Activated CD4-positive, alpha-beta T cell treated with anti-CD3 and anti-CD28 coated beads, Interleukin-2, amount 50 U/mL, for 24 hours (primary cell): Measurements from ENCODE around the gene RADIL.
A peak's percentile ranks its signal among the peaks of the same experiment; 100 is the strongest.
"Not testable (repeated sequence)": the region's sequence is repeated elsewhere in the genome, so short reads cannot be mapped to it uniquely, and the experiment has no call there.

Source experiments
- DNase-seq, 2 donors: peaks; one replicate each; pipeline ENCODE4 v3.0.0-alpha.2; 2020; ENCODE audit warnings: low read depth in 1 of 2, low spot score in 1 of 2

RADIL gene

DNA sequence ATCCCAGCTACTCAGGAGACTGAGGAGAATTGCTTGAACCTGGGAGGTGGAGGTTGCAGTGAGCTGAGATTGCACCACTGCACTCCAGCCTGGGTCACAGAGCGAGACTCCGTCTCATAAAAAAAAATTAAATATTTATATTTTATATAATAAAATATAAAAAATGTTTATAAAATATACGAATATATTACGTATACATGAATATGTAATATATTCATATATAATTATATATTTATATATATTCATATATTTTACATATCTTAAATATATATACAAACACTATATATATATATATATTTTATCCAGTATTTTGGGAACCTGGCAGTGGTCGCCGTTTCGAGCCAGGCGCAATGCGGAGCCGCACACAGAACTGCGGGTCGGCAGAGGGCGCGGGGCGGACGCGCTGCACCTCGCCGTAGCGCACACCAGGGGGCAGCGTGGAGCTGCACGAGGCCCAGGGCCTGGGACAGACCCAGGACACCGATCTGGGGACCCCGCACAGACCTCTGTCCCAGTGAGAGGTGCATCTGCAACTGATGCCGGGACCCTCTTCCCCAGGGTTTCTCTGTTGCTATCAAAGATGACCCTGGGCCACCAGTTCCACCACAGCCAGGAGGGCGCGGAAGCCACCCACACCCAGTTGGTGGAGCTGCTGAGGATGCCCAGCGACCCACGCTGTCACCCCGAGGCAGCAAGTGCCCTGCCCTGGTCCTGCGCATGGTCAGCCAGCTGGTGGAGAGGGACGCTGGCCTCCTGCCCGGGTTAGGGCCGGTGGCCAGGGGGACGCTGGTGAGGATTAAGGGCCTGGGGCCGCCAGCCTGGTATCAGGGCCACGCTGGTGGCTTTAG, 85.4 kb downstream of the RADIL start:
- peak; percentile 38 to 51 for DNase-seq

DNA sequence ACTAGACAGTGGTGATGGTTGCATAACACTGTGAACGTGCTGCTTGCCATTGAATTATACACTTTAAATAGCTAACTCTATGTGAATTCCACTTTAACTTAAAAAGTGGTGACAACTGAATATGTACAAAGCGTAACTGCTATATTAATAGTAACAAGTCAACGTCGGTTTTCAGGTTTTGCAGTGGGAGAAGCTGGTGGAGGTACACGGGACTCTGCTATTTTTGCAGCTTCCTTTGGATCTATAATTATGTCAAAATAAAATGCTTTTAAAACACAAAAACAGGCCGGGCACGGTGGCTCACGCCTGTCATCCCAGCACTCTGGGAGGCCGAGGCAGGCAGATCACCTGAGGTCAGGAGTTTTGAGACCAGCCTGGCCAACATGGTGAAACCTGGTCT, 87.1 kb downstream of the RADIL start:
- DNase-seq: no peak

DNA sequence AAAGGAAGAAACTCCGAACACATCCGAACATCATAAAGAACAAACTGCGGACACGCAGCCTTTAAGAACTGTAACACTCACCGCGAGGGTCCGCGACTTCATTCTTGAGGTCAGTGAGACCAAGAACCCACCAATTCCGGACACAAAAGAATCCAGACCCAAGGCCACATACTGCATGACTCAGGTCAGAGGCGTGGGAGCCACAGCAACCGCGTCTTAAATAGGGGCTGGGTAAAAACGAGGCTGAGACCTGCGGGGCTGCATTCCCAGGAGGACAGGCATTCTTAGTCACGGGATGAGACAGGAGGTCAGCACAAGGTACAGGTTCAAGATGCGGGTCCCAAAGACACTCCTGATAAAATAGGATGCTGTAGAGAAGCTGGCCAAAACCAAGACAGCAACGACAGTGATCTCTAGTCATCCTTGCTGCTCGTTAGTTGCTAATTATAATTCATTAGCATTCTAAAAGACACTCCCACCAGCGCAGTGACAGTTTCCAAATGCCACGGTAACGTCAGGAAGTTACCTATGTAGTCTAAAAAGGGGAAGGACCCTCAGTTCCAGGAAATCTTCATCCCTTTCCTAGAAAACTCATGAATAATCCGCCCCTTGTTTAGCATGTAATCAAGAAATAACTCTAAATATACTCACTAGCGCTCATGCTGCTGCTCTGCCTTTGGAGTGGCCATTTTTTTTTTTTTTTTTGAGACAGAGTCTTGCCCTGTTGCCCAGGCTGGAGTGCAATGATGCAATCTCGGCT, 88.7 kb downstream of the RADIL start:
- no peak for DNase-seq

DNA sequence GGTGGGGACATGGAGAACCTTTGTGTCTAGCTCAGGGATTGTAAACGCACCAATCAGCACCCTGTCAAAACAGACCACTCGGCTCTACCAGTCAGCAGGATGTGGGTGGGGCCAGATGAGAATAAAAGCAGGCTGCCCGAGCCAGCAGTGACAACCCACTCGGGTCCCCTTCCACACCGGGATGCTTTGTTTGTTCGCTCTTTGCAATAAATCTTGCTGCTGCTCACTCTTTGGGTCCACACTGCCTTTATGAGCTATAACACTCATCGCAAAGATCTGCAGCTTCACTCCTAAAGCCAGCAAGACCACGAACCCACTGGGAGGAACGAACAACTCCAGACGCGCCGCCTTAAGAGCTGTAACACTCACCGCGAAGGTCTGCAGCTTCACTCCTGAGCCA, 89.3 kb downstream of the RADIL start:
- not testable (repeated sequence) for DNase-seq

DNA sequence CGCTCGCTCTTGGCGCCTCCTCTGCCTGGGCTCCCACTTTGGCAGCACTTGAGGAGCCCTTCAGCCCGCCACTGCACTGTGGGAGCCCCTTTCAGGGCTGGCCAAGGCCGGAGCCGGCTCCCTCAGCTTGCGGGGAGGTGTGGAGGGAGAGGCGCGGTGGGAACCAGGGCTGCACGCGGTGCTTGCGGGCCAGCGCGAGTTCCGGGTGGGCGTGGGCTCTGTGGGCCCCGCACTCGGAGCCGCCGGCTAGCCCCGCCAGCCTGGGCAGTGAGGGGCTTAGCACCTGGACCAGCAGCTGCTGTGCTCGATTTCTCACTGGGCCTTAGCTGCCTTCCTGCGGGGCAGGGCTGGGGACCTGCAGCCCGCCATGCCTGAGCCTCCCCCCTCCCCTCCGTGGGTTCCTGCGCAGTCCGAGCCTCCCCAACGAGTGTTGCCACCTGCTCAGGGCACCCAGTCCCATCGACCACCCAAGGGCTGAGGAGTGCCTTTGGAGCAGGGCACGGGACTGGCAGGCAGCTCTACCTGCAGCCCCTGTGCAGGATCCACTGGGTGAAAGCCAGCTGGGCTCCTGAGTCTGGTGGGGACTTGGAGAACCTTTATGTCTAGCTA, 90.0 kb downstream of the RADIL start:
- not testable (repeated sequence) for DNase-seq

DNA sequence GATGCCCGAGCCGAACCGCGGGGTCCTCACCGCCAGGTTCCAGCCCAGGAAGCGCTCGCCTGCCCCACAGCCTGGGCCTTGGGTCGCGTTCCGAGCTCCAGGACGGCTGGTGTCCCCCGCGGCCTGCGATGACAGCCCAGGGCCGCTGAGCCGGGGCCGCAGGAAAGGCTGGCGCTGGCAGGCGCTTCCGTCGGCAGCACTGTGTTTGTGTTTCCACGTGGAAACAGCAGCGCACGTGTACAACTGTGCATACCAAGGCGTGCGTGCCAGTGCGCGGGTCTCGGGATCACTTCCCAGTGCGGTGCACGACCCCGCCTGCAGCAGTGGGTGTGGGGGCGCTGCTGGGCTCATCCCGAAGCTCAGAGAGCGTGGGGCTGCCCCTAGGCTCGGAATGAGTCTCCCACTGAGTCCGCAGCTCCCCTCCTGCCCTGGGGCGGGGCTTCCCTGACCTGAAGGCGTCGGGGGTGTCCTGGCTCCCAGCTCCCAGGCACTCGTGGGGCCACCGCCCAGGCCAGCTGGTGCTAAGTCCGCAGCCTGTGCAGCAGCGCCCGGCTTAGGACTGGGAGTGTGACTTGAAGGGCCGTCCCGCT, 90.9 kb downstream of the RADIL start:
- no peak for DNase-seq

DNA sequence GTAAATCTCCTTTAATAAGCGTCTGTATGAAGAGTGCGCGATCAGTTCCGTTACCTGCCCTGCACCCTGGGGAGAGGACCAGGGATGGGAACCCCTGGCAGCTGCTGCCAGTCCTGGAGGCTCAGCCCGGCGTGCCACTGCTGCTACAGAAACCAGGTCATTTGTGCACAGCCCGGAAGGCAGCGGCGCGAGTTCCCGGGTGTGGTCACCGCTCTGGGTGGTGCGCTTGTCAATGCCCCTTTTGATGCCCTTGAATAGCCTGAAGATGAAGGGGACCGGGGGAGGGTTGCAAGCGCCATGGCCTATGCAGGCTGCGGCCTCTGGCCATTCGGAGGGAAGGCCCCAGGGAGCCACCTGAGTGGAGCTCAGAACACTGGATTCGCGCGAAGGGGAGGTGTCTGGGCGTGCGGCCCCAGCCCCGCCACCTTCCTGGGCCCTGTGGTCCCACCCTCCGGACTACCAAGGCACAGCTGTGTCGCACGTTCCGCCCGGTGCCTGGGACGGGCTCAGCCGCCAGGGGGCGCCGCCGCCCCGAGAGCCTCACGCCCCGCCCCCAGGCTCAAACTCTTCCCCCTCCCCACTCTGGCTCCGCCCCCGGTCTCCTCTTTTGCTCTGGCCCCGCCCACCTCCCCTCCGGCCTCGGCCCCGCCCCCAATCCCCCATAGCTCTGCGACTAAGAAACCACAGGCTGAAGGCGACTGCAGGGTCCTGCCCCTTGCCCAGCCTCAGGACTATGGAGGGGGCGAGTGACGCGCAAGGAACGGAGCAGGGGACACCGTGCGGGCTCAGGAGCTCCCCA, 91.6 kb downstream of the RADIL start:
- peak; percentile 68 to 74 for DNase-seq

DNA sequence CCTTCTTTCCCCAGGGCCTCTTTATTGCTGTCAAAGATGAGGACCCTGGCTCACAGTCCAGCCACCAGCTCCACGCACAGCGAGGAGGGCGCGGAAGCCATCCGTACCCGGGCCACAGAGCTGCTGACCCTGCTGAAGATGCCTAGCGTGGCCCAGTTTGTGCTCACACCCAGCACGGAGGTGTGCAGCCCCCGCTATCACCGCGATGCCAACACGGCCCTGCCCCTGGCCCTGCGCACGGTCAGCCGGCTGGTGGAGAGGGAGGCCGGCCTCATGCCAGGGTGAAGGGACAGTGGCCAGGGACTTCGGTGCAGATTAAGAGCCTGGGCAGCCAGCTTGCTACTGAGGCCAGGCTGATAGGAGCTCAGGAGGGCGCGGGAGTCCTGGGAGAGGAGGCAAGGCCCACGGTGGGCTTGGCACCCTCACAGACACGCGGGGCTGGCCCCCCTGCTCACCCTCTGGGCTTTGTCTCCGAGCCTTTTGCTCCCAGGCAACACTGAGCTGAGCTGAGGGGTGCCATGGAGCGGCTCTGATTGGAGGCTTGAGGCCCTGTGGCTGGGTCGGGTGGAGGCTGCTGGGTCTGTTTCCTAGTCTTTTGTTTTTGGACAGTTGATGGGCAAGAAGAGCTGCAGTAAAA, 92.3 kb downstream of the RADIL start:
- no peak for DNase-seq

DNA sequence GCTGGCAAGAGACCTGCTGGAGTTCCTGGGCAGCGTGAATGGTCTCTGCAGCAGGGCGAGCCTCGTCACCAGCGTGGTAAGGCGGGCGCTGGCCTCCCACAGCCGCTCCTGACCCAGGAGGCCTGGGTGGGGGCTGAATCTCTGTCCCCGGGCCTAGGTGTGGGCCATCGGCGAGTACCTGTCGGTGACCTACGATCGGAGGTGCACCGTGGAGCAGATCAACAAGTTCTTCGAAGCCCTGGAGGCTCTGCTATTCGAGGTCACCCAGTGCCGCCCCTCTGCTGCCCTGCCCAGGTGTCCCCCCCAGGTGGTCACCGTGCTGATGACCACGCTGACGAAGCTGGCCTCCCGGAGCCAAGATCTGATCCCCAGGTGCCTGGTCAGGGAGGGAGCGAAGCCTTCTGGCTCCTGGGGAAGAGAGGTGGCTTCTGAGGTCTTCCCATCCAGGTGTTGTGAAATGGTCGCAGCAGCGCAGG, 93.0 kb downstream of the RADIL start:
- no peak for DNase-seq

DNA sequence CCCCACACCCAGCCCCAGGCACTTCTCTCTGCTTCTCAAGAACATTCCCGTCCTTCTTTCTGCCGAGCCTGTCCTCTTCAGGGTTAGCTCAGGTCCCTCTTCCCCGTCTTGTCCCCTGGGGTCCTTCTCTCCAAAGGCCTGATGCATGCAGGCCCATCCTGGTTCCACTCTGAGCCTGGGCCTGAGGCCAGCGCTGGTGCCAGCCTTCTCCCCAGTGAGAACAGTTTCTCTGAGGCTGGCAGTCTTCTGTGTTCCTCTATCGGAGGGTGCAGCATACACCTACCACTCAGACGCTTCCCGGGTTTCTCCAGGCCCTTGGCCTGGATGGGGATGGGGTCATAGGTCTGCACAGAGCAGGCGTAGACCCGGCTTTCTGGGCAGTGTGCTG, 93.4 kb downstream of the RADIL start:
- DNase-seq: no peak

DNA sequence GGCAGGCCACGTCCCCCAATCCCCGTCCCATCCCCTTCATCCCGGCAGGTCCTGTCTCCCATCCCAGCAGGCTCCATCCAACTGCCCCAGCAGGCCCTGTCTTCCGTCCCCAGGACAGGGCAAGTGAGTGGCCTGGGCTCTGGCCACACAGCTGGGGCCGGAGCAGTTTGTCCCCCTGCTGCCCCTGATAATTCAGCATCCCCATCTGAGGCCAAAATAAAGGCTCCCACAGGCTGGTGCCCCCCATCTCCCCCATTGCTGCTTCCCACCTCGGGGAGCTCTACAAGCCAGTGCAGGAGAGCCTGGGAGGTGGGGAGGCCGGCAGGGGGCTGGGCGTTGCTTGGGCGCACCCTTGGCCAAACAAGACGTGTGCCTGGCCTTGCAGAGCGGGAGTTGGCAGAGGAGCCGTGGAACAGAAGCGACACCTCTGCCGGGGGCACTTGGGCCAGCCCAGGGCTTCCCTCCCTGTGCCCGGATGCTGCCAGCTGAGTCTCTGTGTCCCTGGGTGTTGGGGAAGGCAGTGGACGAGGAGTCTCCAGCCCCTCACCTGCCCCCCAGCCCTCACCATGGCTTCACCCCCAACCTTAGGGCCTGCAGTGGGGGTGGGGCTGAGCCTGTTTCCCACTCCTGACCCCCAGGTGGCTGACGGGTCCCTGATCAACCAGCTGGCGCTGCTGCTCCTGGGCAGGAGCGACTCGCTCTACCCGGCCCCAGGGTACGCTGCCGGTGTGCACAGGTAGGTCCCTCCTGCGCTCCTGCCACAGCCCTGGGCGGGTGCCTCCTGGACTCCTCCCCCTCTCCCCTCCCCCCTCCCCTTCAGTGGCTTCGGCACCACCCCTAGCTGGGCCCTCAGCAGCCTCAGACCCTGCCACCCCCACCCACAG, 94.1 kb downstream of the RADIL start:
- DNase-seq: no peak

DNA sequence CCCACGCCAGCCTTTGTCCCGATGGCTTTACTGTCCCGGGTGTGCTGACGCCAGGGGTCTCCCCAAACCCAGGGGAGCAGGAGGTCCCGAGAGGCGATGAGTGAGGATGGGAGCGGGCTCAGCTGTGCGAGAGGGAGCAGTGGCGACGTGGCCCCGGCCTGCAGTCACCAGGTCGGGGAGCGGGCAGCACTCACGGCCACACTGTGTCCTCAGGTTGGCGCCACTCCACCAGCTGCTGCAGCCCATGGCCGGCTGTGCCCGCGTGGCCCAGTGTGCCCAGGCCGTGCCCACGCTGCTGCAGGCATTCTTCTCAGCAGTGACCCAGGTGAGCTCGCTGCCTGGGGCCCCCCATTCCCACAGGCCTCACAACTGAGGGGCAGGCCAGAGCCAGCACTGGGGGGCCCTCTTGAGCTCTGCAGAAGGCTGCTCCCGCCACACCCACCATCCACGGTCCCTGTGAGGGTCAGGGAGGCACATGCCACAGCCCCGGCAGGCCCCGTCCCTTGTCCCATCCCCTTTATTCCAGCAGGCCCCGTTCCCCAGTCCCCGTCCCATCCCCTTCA, 94.8 kb downstream of the RADIL start:
- no peak for DNase-seq

DNA sequence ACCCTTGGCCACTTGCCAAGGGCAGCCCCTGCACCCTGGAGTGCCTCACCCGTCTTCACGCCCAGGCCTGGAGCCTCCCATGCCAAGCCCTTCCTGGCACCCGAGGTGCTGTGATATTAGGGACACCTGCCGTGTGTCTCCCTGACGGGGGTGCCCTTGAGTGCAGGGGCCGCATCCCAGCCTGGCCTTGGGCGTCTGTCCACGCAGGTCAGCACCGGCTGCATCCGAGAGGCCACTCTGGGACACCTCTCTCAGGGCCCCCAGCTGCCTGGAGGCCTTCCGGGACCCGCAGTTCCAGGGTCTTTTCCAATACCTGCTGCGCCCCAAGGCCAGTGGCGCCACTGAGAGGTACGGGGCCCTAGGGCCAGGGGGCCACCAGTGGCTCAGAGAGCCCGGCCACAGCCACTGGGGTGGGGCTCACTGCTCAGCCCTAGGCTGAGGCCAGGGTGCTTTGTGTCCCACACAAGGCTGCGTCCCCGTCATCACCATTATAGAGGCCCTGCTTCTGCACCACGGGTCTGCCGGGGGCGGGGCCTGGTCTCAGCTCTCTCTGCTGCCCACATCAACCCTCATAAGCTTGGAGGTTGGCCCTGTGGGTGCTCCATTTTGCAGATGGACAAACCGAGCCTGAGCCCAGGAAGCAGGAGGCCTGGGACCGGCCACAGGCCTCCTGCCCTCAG, 95.4 kb downstream of the RADIL start:
- no peak for DNase-seq

DNA sequence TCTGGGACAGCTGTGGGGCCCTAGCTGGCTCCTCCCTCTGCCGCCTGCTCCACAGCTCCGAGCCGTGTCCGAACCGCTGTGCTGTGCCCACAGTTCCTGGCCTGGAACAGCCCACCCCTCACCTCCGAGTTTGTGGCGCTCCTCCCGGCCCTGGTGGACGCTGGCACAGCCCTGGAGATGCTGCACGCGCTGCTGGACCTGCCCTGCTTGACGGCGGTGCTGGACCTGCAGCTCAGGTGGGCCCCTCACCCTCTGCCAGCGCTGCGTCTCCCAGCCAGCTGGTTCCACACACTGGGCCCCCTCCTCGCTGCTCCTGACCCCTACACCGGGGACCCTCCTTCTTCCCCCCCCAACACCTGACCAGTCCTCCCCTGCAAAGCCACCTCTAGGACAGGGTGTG, 96.0 kb downstream of the RADIL start:
- no peak for DNase-seq

DNA sequence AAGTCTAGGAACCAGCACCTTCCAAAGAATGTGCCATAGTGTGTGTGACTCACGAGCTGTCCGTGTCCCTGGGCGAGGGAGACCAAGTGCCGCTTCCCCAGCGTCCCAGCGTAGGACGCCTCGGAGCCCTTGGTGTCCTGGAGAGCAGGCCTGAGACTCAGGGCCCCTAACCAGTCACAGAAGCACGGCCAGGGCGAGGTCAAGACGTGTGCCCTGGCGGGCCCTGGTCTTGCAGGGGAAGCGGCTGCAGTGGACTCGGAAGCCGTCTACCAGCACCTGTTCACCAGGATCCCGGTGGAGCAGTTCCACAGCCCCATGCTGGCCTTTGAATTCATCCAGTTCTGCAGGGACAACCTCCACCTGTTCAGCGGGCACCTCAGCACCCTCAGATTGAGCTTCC, 97.5 kb downstream of the RADIL start:
- no peak for DNase-seq

DNA sequence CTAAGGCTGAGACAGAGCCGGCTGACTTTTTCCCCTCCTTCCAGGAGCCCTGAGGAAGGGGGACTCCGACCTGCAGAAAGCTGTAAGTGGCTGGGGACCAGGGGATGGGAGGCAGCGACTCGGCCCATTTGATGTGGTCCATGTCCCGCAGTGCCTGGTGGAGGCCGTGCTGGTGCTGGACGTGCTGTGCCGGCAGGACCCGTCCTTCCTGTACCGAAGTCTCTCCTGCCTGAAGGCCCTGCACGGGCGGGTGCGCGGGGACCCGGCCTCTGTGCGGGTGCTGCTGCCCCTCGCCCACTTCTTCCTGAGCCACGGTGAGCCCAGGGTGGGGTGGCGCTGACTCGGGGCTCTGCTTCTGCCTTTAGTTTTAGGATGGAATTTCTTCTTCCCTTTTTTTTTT, 98.1 kb downstream of the RADIL start:
- DNase-seq: no peak

DNA sequence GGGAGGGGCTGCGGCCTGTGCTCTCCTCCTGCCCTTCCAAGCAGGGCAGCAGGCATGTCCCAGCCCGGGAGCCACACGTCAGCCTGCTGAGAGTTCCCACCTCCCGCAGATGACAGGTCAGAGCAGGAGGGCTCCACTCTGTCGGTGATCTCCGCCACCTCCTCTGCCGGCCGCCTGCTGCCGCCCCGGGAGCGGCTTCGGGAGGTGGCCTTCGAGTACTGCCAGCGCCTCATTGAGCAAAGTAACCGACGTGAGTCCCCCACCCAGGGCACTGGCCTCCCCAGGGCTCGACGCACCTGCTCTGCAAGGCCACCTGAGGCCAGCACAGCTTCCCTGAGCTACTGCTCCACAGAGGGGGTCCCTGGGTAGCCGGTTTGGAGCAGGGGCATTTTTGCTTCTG, 98.7 kb downstream of the RADIL start:
- DNase-seq: no peak

DNA sequence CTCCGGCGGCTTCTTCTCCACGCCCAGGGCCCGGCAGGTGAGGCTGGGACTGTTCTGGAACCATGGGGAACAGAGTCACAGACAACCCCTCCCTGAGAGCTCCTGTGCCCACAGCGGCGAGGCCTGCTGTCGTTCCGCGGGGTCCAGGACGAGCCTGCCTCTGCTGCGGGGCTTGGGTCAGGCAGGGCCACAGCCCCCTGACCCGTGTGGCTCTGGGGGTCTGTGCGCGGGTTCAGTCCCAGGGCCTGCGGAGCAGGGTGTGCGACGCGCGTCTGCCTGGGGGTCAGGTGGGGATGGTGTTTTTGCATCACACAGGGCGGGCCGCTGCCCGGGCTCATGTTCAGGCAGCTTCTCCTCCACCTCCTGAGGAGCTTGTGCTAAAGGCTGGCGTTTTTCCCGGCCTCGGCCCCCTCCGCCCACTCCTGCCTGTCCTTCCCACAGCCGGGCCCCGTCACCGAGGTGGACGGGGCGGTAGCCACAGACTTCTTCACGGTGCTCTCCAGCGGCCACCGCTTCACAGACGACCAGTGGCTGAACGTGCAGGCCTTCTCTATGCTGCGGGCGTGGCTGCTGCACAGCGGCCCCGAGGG, 99.7 kb downstream of the RADIL start:
- no peak for DNase-seq
